K562 (cell line): ENCODE measurements around the gene CATSPER4. TPM values are rescaled to one million over a fixed set of nuclear protein-coding genes. Genes with fewer than 3 reads are reported as not detected.

ENCODE experiments used
- CBFA2T3 ChIP-seq: fragments of 450-650 bp; IDR thresholded peaks from 2 replicates; pipeline ENCODE4 v1.6.1; 2017
- CBX3 ChIP-seq, 2 experiments: IDR thresholded peaks; 1 replicate in 1 of 2; 2 replicates in 1 of 2; pipeline ENCODE4 v1.6.1; 2012; ENCODE audit warnings: inconsistent platforms in 2 of 2, low read length in 2 of 2, borderline replicate concordance in 1 of 2, control low read depth in 1 of 2
- CHD2 ChIP-seq: IDR thresholded peaks from 2 replicates; pipeline ENCODE4 v1.6.1; 2011; ENCODE audit warnings: low read depth, low read length
- CHD4 ChIP-seq: fragments of 200-600 bp; sonication (generic); IDR thresholded peaks from 3 replicates; pipeline ENCODE4 v1.6.1; 2012; ENCODE audit warnings: low read depth, mild to moderate bottlenecking, mixed read lengths, low read length, inconsistent platforms; ENCODE audit not compliant: insufficient read depth, insufficient replicate concordance, poor library complexity, severe bottlenecking
- CTCFL ChIP-seq: IDR thresholded peaks from 2 replicates; pipeline ENCODE4 v1.6.1; 2011; ENCODE audit warnings: borderline replicate concordance, low read depth, mild to moderate bottlenecking, moderate library complexity, low read length; ENCODE audit not compliant: insufficient read depth, poor library complexity, severe bottlenecking
- DLX4 ChIP-seq: fragments of 250-450 bp; sonication (Bioruptor Pico); IDR thresholded peaks from 2 replicates; pipeline ENCODE4 v1.6.1; 2021; ENCODE audit warnings: mild to moderate bottlenecking
- FOXK2 ChIP-seq, 2 experiments: fragments of 450-650 bp; IDR thresholded peaks in 1 of 2; conservative IDR thresholded peaks in 1 of 2; 2 replicates each; pipeline ENCODE4 v1.6.1; 2016; ENCODE audit warnings: low read depth in 2 of 2, mild to moderate bottlenecking in 1 of 2
- HBP1 ChIP-seq: fragments of 450-650 bp; formaldehyde crosslinking; IDR thresholded peaks from 2 replicates; pipeline ENCODE4 v1.4.0; 2022; ENCODE audit warnings: missing genetic modification characterization
- HMGN3 ChIP-seq: IDR thresholded peaks from 2 replicates; pipeline ENCODE4 v1.6.1; 2011; ENCODE audit warnings: borderline replicate concordance, low read depth, mild to moderate bottlenecking, mixed read lengths, low read length; ENCODE audit not compliant: insufficient read length; ENCODE audit errors: extremely low read depth
- HOXB6 ChIP-seq: fragments of 250-450 bp; sonication (Bioruptor Pico); IDR thresholded peaks from 2 replicates; pipeline ENCODE4 v1.5.1; 2022; ENCODE audit warnings: mild to moderate bottlenecking, borderline replicate concordance
- MEF2D ChIP-seq: conservative IDR thresholded peaks from 2 replicates; pipeline ENCODE4 v1.6.1; 2016; ENCODE audit warnings: low read depth, missing genetic modification characterization, missing compliant biosample characterization
- NCOA2 ChIP-seq, 2 experiments: fragments of 450-650 bp; IDR thresholded peaks; 2 replicates each; pipeline ENCODE4 v1.6.1; 2018; ENCODE audit warnings: mild to moderate bottlenecking in 2 of 2, moderate library complexity in 1 of 2; ENCODE audit not compliant: partially characterized antibody in 2 of 2
- POLR2AphosphoS2 ChIP-seq: IDR thresholded peaks from 2 replicates; pipeline ENCODE4 v1.6.1; 2012; ENCODE audit warnings: low read length, improper control_type of control experiment
- RBFOX2 ChIP-seq: fragments of 200-400 bp; formaldehyde crosslinking; IDR thresholded peaks from 2 replicates; pipeline ENCODE4 v1.6.1; 2017; ENCODE audit warnings: low read depth, mild to moderate bottlenecking, low read length, moderate library complexity
- SOX6 ChIP-seq: fragments of 450-650 bp; IDR thresholded peaks from 2 replicates; pipeline ENCODE4 v1.6.1; 2014; ENCODE audit warnings: mild to moderate bottlenecking
- STAT5A ChIP-seq: IDR thresholded peaks from 2 replicates; pipeline ENCODE4 v1.6.1; 2012; ENCODE audit warnings: low read length, inconsistent platforms, borderline replicate concordance
- ZBED1 ChIP-seq: IDR thresholded peaks from 2 replicates; pipeline ENCODE4 v1.6.1; 2014
- polyA plus RNA-seq, 8 experiments: library from polyadenylated mRNA; depleted of rRNA in 4 of 8; stranded (reverse) in 5 of 8; unstranded in 3 of 8; fragments of >200 nt; fragmentation: Nextera tagmentation in 2 of 8; fragmentation: Illumina TruSeq in 1 of 8; extraction: Ambion mirVana in 2 of 8; extraction: Trizol in 1 of 8; gene quantifications; 2 replicates each; pipeline versions ENCODE4 v1.2.1 to v1.2.3, GENCODE V29; 2011 to 2014; ENCODE audit warnings: inconsistent platforms in 1 of 8, missing spikeins in 1 of 8
- total RNA-seq, 7 experiments: library from RNA; depleted of rRNA in 6 of 7; stranded (reverse); fragments of >200 nt in 6 of 7; fragmentation: Illumina TruSeq in 2 of 7; extraction: Trizol in 2 of 7; gene quantifications; 2 replicates each; pipeline versions ENCODE4 v1.2.1 to v1.2.3, GENCODE V29; 2011 to 2021; ENCODE audit warnings: low replicate concordance in 1 of 7
- TF ChIP-seq, protein P1 (sequence below): fragments of 250-450 bp; sonication (Bioruptor Pico); IDR thresholded peaks from 2 replicates; pipeline ENCODE4 v1.9.0; 2021; ENCODE audit warnings: mild to moderate bottlenecking, inconsistent platforms
- TF ChIP-seq, protein P2 (sequence below), 2 experiments: fragments of 450-650 bp; IDR thresholded peaks; 2 replicates each; pipeline ENCODE4 v1.6.1; 2016

CATSPER4 gene
- total and polyA plus RNA-seq, 9 of the 15 experiments (the other 6 are each of a cell fraction or from before 2014, with no cell fraction given) = 0.04 to 0.13 TPM; not detected in 7

DNA sequence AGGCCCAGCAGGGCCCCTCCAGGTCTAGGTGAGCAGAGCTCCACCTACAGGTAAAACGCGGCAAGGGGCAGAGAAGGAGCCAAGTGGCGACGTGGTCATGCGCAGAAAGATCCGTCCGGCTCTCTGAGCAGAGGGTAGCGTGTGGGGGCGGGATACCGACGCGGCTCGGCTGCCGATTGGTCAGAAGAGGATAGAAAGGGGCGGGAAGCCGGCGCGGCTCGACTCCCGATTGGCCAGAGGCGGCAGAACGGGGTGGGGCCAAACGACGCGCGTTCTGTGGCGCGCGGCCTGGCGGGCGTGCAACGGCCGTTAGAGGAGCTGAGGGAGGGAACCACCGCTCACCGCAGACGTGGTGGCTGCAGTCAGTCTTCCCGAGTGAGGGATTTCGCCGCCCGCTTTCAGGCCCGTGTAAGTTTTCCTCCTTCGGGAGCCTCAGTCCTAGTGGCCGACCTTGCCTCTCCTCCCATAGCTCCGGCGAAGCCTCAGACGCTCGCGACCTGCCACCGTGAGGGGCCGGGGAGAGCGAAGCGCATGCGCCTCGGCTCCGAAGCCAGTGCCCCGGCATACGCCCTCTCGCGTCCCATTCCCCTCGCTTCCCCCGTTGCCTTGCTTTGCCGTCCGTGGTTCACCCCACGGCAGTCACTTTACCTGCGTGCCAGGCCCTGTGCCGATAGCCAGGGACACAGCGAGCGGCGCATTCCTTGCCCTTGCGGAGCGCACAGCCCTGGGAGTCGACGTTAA, 43.7 kb downstream of the CATSPER4 start, which contains the start of gene CEP85 (continued):
- TF ChIP-seq, protein P1, sequence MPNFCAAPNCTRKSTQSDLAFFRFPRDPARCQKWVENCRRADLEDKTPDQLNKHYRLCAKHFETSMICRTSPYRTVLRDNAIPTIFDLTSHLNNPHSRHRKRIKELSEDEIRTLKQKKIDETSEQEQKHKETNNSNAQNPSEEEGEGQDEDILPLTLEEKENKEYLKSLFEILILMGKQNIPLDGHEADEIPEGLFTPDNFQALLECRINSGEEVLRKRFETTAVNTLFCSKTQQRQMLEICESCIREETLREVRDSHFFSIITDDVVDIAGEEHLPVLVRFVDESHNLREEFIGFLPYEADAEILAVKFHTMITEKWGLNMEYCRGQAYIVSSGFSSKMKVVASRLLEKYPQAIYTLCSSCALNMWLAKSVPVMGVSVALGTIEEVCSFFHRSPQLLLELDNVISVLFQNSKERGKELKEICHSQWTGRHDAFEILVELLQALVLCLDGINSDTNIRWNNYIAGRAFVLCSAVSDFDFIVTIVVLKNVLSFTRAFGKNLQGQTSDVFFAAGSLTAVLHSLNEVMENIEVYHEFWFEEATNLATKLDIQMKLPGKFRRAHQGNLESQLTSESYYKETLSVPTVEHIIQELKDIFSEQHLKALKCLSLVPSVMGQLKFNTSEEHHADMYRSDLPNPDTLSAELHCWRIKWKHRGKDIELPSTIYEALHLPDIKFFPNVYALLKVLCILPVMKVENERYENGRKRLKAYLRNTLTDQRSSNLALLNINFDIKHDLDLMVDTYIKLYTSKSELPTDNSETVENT (CRISPR knock-in tag) = peak; percentile 90
- TF ChIP-seq CHD2 (peak; percentile 78), RBFOX2 (peak; percentile 98), HMGN3 (peak; percentile 92), DLX4 (no peak), SOX6 (peak; percentile 24; the same call in 1 of the 2 replicates), HBP1 (CRISPR knock-in tag) (peak; percentile 72; the same call in 1 of the 2 replicates), NCOA2 (IDR thresholded peaks at IDR 0.05; ENCODE audit: partially characterized antibody in 2 of 2) (no peak), MEF2D (tag) (no peak), HOXB6 (CRISPR knock-in tag) (no peak), ZBED1 (no peak), POLR2AphosphoS2 (no peak; the same call in 1 of the 2 replicates), CBFA2T3 (no peak), CTCFL (peak; percentile 73), CHD4 (no peak), CBX3 (IDR thresholded peaks at IDR 0.05; ENCODE audit: borderline replicate concordance in 1 of 2, low read length in 2 of 2) (peak in 1 of 2 experiments; percentile 39; a peak in 1 of 3 replicates), STAT5A (no peak), FOXK2 (conservative IDR thresholded peaks at IDR 0.05 in 1 of 2, IDR thresholded peaks at IDR 0.05 in 1 of 2; ENCODE audit: low read depth in 2 of 2) (no peak)
- TF ChIP-seq, protein P2, sequence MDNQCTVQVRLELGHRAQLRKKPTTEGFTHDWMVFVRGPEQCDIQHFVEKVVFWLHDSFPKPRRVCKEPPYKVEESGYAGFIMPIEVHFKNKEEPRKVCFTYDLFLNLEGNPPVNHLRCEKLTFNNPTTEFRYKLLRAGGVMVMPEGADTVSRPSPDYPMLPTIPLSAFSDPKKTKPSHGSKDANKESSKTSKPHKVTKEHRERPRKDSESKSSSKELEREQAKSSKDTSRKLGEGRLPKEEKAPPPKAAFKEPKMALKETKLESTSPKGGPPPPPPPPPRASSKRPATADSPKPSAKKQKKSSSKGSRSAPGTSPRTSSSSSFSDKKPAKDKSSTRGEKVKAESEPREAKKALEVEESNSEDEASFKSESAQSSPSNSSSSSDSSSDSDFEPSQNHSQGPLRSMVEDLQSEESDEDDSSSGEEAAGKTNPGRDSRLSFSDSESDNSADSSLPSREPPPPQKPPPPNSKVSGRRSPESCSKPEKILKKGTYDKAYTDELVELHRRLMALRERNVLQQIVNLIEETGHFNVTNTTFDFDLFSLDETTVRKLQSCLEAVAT (IDR thresholded peaks at IDR 0.05) = peak; percentile 5 to 81; a peak in 1 of 4 replicates
